22Rv1 (cell line): ENCODE results near the gene PI4K2A.
"Not testable (repeated sequence)": the region's sequence is repeated elsewhere in the genome, so short reads cannot be mapped to it uniquely, and the experiment has no call there.

Experiments
- H3K27ac ChIP-seq: fragments of 450-650 bp; 2 replicates; pipeline ENCODE4 v1.5.1; 2017
- ZFX ChIP-seq: fragments of 450-650 bp; IDR thresholded peaks from 2 replicates; pipeline ENCODE4 v1.6.1; 2017; ENCODE audit warnings: antibody characterized with exemption, borderline replicate concordance
- TF ChIP-seq, protein P1 (sequence below): fragments of 450-650 bp; IDR thresholded peaks from 2 replicates; pipeline ENCODE4 v1.5.1; 2017; ENCODE audit warnings: mild to moderate bottlenecking

PI4K2A gene

DNA sequence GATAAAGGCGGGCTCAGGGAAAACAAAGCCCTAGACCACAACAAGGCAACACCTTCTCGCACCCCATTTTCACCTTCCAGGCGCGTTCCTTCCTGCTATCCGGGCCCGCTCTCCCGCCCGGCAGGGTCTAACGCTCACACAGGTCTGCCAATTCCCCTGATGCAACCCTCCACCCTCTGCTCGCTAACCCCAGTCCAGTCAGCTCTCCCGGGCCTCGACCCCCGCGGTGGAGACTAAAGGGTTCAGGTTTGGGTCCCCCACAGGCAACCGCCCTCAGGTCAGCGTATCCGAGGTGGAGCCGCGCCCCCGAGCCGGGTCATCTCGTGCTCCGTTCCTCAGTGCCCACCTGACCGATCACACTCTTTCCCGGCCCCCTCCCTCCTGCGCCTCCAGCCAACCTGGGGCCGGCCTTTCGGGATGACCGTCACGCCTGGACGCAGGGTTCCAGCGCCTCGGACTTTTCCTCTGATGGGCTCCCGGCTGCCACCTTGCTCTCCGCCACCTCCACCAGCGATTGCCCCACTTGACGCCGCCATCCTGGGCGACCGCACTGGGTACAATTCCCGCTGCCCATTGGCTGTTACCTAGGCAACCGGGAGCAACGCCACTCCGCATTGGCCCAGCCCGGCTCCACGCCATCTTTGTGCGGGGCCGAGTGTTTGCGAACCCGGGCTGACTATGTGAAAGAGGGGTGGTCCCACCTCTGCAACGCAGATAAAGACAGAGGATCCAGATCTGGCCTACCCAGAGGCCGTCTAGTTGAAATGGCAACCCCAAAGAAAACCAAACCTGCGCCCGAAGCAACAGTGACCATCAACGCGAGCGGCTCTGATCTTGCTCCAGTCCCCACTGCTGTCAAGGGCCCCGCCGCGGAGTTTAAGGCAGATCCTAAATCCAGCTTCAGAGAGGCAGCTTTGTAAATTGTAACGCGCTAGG, 7.3 kb upstream of the PI4K2A start, which contains the start of gene MORN4:
MORN4 (minus strand) TSS at position 552 of the 936 bp plus-strand sequence. CDS start 13,847 bp downstream, outside the sequence.
- no peak for TF ChIP-seq ZFX
- TF ChIP-seq, protein P1, sequence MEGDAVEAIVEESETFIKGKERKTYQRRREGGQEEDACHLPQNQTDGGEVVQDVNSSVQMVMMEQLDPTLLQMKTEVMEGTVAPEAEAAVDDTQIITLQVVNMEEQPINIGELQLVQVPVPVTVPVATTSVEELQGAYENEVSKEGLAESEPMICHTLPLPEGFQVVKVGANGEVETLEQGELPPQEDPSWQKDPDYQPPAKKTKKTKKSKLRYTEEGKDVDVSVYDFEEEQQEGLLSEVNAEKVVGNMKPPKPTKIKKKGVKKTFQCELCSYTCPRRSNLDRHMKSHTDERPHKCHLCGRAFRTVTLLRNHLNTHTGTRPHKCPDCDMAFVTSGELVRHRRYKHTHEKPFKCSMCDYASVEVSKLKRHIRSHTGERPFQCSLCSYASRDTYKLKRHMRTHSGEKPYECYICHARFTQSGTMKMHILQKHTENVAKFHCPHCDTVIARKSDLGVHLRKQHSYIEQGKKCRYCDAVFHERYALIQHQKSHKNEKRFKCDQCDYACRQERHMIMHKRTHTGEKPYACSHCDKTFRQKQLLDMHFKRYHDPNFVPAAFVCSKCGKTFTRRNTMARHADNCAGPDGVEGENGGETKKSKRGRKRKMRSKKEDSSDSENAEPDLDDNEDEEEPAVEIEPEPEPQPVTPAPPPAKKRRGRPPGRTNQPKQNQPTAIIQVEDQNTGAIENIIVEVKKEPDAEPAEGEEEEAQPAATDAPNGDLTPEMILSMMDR, result no peak
- peak within 1 kb of the TSS; percentile 52 for H3K27ac ChIP-seq

DNA sequence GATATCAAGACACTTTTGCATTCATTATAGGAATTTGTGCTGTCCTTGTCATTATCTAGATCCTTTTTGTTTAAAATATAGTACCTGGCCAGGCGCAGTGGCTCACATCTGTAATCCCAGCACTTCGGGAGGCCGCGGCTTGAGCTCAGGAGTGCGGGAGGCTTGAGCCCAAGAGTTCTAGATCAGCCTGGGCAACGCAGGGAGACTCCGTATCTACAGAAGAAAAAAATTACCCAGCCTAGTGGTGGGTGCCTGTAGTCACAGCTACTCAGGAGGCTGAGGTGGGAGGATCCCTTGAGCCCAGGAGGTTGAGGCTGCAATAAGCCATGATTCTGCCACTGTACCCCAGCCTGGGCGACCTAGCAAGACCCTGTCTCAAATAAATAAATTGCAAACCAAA, 6.5 kb upstream of the PI4K2A start:
- H3K27ac ChIP-seq, result peak overlapping the region; percentile 52

DNA sequence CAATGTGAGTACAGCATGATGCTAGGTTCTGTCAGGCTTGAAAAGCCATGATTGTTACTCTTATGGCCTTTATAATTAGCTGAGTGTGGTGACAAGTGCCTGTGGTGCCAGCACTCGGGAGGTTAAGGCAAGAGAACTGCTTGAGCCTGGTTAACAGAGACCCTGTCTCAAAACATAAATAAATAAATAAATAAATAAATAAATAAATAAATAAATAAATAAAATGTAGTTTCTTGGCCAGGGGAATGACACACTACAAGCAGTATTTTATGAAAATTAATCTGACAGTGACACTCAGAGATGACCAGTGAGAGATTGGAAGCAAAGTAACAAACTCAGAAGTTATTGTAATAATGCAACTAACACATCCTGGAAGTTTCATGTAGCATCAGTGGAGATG, 4.9 kb upstream of the PI4K2A start:
- TF ChIP-seq, protein P1, result no peak
- no peak for TF ChIP-seq ZFX
- no peak overlapping the region for H3K27ac ChIP-seq

More for the DNA sequence above, 6.5 kb upstream of the PI4K2A start:
- no peak for TF ChIP-seq ZFX
- TF ChIP-seq, protein P1, result peak; percentile 33

DNA sequence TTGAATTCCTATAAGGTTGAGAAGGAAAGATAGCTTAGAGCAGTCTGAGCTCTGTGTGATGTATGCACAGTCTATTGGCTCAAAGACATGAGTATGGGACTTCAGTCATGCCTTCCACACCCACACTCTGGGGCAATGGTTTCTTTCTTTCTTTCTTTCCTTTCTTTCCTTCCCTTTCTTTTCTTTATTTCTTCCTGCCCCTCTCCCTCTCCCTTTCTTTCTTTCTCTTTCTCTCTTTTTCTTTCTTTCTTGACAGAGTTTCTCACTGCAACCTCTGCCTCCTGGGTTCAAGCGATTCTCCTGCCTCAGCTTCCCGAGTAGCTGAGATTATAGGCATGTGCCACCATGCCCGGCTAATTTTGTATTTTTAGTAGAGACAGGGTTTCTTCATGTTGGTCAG, 1.4 kb upstream of the PI4K2A start:
- H3K27ac ChIP-seq, result not testable (repeated sequence)

DNA sequence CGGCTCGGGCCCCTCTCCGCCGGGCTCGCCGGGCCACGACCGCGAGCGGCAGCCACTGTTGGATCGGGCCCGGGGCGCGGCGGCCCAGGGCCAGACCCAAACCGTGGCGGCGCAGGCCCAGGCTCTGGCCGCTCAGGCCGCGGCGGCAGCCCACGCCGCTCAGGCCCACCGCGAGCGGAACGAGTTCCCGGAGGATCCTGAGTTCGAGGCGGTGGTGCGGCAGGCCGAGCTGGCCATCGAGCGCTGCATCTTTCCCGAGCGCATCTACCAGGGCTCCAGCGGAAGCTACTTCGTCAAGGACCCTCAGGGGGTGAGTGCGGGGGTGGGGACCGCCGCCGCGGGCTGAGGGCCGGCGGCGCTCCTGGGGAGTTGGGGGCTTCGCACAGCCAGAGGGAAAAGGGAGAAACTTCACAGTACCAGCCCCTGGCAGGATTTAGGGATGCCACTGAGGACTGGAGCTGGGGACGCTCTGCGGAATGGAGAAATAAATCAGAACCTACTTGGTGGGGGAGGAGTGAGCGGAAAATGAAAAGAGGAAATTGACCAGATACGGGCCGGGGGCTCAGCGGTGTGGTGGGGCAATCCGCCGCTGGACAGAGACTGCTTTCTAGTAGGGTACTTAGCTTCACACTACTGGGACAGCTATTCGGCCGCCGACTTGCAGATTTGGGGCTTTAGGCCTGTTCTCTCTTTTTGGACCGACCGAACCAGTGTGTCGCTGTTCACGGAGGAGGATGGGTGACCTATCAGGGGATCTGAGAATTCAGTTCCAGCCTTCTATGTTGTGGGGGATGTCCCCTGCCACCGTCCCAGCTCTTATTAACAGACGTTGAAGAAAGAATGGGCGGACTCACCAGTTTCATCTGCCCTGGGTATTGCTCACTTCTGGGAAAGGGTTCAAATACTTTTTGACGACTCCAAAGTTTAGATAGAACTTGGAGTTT, 669 bp downstream of the PI4K2A start:
- H3K27ac ChIP-seq, result peak overlapping the region; percentile 54
- TF ChIP-seq ZFX, result no peak
- TF ChIP-seq, protein P1, result no peak

DNA sequence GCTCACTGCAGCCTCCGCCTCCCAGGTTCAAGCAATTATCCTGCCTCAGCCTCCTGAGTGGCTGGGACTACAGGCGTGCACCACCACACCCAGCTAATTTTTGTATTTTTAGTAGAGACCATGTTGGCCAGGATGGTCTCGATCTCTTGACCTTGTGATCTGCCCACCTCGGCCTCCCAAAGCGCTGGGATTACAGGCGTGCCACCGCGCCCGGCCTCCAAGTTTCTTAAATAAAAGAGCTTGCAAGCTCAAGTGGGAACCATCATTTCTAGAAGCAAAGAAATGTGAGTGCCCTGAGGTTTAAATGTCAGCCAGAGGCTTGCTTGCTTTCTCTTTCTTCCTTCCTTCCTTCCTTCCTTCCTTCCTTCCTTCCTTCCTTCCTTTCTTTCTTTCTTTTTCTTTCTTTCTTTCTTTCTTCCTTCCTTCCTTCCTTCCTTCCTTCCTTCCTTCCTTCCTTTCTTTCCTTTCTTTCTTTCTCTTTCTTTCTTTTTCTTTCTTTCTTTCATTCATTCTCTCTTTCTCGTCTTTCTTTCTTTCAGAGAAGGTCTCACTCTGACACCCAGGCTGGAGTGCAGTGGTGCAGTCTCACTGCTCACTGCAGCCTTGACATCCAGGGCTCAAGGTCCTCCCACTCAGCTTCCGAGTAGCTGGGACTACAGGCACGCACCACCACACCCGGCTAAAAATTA, 2.1 kb downstream of the PI4K2A start:
- not testable (repeated sequence) for H3K27ac ChIP-seq

DNA sequence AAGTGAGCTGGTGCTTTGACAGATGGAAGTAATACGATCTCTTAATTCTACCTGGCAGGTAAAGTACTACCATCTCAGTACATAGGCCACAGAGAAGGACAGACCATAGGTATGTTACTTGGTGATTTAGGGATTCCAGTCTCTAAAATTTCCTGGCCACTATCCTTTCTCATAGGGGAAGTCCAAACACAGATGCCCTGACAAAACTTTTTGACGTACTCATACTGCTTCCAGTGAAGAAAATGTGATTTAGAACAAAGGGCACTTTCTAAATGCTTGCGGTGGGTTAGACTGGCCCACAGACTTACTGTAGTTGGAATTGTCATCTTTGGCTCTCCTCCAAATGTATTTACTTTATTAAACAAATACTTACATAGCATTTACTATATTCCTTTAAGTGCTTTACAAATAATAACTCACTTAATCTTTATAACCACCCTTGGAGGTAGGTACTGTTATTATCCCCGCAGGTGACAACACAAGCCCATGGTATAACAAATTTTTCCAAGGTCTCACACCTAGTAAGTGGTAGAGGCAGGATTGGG, 3.0 kb downstream of the PI4K2A start:
- H3K27ac ChIP-seq, result no peak overlapping the region; the same call in 1 of the 2 replicates
- no peak for TF ChIP-seq ZFX
- TF ChIP-seq, protein P1, result no peak
